ENCODE measurements around the gene LMLN. TPM values are rescaled to one million over a fixed set of nuclear protein-coding genes. Genes with fewer than 3 reads are reported as not detected.

Gene LMLN
- total and polyA plus RNA-seq, 2 of the 8 experiments (the other 6 are each of a cell fraction or from before 2014, with no cell fraction given), result 3.9 to 5.0 TPM

DNA sequence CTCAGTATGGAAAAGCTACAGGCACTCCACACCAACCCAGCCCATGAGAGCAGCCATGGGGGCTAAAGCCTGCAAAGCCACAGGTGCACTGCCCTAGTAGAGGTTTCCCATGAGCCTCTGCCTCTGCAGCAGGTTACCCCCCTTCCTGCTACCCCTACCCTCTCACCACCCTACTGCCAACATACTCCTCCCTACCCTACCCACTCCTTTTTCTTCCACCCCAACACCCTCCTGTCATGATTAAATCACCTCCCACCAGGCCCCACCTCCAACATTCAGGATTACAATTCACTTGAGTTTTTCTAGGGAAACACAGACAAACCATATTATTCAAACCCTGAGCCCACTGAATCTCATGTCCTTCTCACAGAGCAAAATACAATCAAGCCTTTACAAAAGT, 88.4 kb downstream of the LMLN start (continued):
- no peak for TF ChIP-seq CTBP2 (IDR thresholded peaks at IDR 0.05; ENCODE audit: borderline replicate concordance, insufficient read depth, insufficient read length, low read length)
- TF ChIP-seq KDM5A (IDR thresholded peaks at IDR 0.05; ENCODE audit: low read length), result no peak
- no peak for TF ChIP-seq RXRA (IDR thresholded peaks at IDR 0.05; ENCODE audit: insufficient read depth, low read depth, low read length)
- TF ChIP-seq, protein P1, sequence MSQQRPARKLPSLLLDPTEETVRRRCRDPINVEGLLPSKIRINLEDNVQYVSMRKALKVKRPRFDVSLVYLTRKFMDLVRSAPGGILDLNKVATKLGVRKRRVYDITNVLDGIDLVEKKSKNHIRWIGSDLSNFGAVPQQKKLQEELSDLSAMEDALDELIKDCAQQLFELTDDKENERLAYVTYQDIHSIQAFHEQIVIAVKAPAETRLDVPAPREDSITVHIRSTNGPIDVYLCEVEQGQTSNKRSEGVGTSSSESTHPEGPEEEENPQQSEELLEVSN (IDR thresholded peaks at IDR 0.05), result no peak
- TF ChIP-seq, protein P2, sequence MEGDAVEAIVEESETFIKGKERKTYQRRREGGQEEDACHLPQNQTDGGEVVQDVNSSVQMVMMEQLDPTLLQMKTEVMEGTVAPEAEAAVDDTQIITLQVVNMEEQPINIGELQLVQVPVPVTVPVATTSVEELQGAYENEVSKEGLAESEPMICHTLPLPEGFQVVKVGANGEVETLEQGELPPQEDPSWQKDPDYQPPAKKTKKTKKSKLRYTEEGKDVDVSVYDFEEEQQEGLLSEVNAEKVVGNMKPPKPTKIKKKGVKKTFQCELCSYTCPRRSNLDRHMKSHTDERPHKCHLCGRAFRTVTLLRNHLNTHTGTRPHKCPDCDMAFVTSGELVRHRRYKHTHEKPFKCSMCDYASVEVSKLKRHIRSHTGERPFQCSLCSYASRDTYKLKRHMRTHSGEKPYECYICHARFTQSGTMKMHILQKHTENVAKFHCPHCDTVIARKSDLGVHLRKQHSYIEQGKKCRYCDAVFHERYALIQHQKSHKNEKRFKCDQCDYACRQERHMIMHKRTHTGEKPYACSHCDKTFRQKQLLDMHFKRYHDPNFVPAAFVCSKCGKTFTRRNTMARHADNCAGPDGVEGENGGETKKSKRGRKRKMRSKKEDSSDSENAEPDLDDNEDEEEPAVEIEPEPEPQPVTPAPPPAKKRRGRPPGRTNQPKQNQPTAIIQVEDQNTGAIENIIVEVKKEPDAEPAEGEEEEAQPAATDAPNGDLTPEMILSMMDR (IDR thresholded peaks at IDR 0.05; ENCODE audit: control extremely low read depth in 1 of 3, insufficient read depth in 1 of 3, low read depth in 1 of 3, low read length in 3 of 3), result no peak

Measured in H1 (cell line).